Spleen (tissue), 7 donors: ENCODE measurements around the gene PLEKHH1.
"Not testable (repeated sequence)": the region's sequence is repeated elsewhere in the genome, so short reads cannot be mapped to it uniquely, and the experiment has no call there.

Experiments
- CTCF ChIP-seq, 11 experiments: fragments of 200-600 bp in 7 of 11; fragments of 450-650 bp in 4 of 11; sonication (generic) in 4 of 11; IDR thresholded peaks in 8 of 11; conservative IDR thresholded peaks in 3 of 11; 1 replicate in 7 of 11; 2 replicates in 4 of 11; pipeline versions ENCODE4 v1.4.0 to v1.8.0; 2016 to 2021; ENCODE audit warnings: antibody characterized with exemption in 11 of 11, inconsistent platforms in 4 of 11, mild to moderate bottlenecking in 1 of 11
- POLR2A ChIP-seq, 3 donors: fragments of 450-650 bp; IDR thresholded peaks; one replicate each; pipeline ENCODE4 v1.5.1; 2017; ENCODE audit warnings: antibody characterized with exemption in 3 of 3, mild to moderate bottlenecking in 1 of 3
- donor health status: DM: no; HTN: no; CAD: no; lungs with moderate emphysema.
- donor health status: DM: no; HTN: no; CAD: no.
- donor health status: DM: no; HTN: no; CAD: no.

GRCh38 chr14:67593650-67594049, 60.6 kb downstream of the PLEKHH1 start:
- TF ChIP-seq POLR2A (IDR thresholded peaks at IDR 0.05); CTCF (IDR thresholded peaks at IDR 0.05 in 8 of 11, conservative IDR thresholded peaks at IDR 0.05 in 3 of 11): not testable (repeated sequence)
